OCI-LY7 (cell line): Measurements from ENCODE around the gene SPINK5. TPM values are rescaled to one million over a fixed set of nuclear protein-coding genes. Genes with fewer than 3 reads are reported as not detected.

ENCODE experiments used
- BruUV-seq: library from RNA; stranded (reverse); fragments of 400-500 nt; replicated peaks from 2 replicates; lab custom pipeline; 2021; lab: Mats Ljungman, UMichigan
- CTCF ChIA-PET: fragments of 300-600 bp; sonication (Branson Sonifier 250); formaldehyde crosslinking; loops from one replicate; lab custom pipeline; 2022; ENCODE audit warnings: antibody characterized with exemption; ENCODE audit not compliant: unreplicated experiment; lab: Charles Lee
- POLR2A ChIA-PET: fragments of 300-600 bp; sonication (Branson Sonifier 250); formaldehyde crosslinking; loops from one replicate; lab custom pipeline; 2022; ENCODE audit warnings: antibody characterized with exemption; lab: Charles Lee
- DNase-seq: peaks from one replicate; pipeline ENCODE4 v3.0.0-alpha.2; 2015; ENCODE audit warnings: low spot score
- H2AFZ ChIP-seq: fragments of 200-600 bp; sonication (generic), shearing (Covaris generic); 2 replicates; pipeline ENCODE4 v1.6.1; 2014; ENCODE audit warnings: mild to moderate bottlenecking, antibody characterized with exemption, low read length, moderate library complexity
- H3K27ac ChIP-seq: fragments of 200-600 bp; sonication (generic); 2 replicates; pipeline ENCODE4 v1.5.1; 2014; ENCODE audit warnings: mixed run types, low read depth, mild to moderate bottlenecking, moderate library complexity, low read length, inconsistent platforms; ENCODE audit not compliant: poor library complexity, severe bottlenecking
- H3K36me3 ChIP-seq: fragments of 200-600 bp; sonication (generic); 2 replicates; pipeline ENCODE4 v1.6.1; 2014; ENCODE audit warnings: mild to moderate bottlenecking, antibody characterized with exemption, low read length, moderate library complexity, mixed read lengths; ENCODE audit not compliant: insufficient read depth
- H3K4me1 ChIP-seq: fragments of 200-600 bp; sonication (generic); 2 replicates; pipeline ENCODE4 v1.5.1; 2014; ENCODE audit warnings: mild to moderate bottlenecking, low read length; ENCODE audit not compliant: insufficient read depth, poor library complexity, severe bottlenecking
- H3K4me2 ChIP-seq: fragments of 200-600 bp; sonication (generic); 2 replicates; pipeline ENCODE4 v1.6.1; 2014; ENCODE audit warnings: mild to moderate bottlenecking, low read length
- H3K4me3 ChIP-seq: fragments of 200-600 bp; sonication (generic); 2 replicates; pipeline ENCODE4 v1.5.1; 2014; ENCODE audit warnings: mild to moderate bottlenecking, low read depth, low read length; ENCODE audit not compliant: poor library complexity, severe bottlenecking
- H3K79me2 ChIP-seq: fragments of 200-600 bp; sonication (generic); 2 replicates; pipeline ENCODE4 v1.6.1; 2016; ENCODE audit warnings: low read depth, mild to moderate bottlenecking, low read length, moderate library complexity, mixed read lengths; ENCODE audit not compliant: insufficient read depth
- H3K9me2 ChIP-seq: fragments of 200-600 bp; sonication (generic); 2 replicates; pipeline ENCODE4 v1.6.1; 2016; ENCODE audit warnings: mild to moderate bottlenecking, low read length, mixed read lengths; ENCODE audit not compliant: insufficient read depth
- H3K9me3 ChIP-seq: fragments of 200-600 bp; sonication (generic); 2 replicates; pipeline ENCODE4 v1.6.1; 2014; ENCODE audit warnings: mild to moderate bottlenecking, mixed run types, low read length, mixed read lengths
- H4K20me1 ChIP-seq: fragments of 200-600 bp; sonication (generic); 2 replicates; pipeline ENCODE4 v1.6.1; 2014; ENCODE audit warnings: mild to moderate bottlenecking, antibody characterized with exemption, low read length, moderate library complexity, mixed read lengths; ENCODE audit not compliant: insufficient read depth
- CTCF ChIP-seq: fragments of 200-600 bp; sonication (generic); conservative IDR thresholded peaks from 2 replicates; pipeline ENCODE4 v1.5.1; 2014; ENCODE audit warnings: mild to moderate bottlenecking, antibody characterized with exemption, low read length, moderate library complexity, mixed read lengths
- EZH2phosphoT487 ChIP-seq: fragments of 200-600 bp; sonication (generic); IDR thresholded peaks from 2 replicates; pipeline ENCODE4 v1.6.1; 2018; ENCODE audit warnings: low read depth, borderline replicate concordance, mild to moderate bottlenecking, mixed run types, antibody characterized with exemption, low read length, moderate library complexity, mixed read lengths
- intact Hi-C: fragments of 100-400 bp; cut with micrococcal nuclease; formaldehyde crosslinking; loops from one replicate; pipeline ENCODE4 v1.10.0; 2022; ENCODE audit not compliant: unreplicated experiment
- total RNA-seq, 2 experiments: library from RNA; depleted of rRNA in 1 of 2; stranded (reverse); fragments of >200 nt in 1 of 2; shearing (Covaris generic) in 1 of 2; gene quantifications; 2 replicates each; pipeline ENCODE4 v1.2.3, GENCODE V29; 2014 to 2022

SPINK5 gene
- total RNA-seq, 2 experiments from 2014 or later = not detected

GRCh38 chr5:148145916-148146315 is 82.1 kb downstream of the SPINK5 start:
- no peaks in the 10 kb centered on the region for H3K9me3 ChIP-seq
- POLR2A ChIA-PET = interaction anchor here (1.2 kb wide), 1 partner anchor 10 kb away, joined by 6 read pairs; no protein-coding TSS in a partner anchor
- no peaks in the 10 kb centered on the region for H4K20me1 ChIP-seq
- H3K4me2 ChIP-seq = no peak overlapping the region
- no TSS peak for BruUV-seq
- DNase-seq = no peak
- no peak overlapping the region for H3K27ac ChIP-seq
- H3K9me2 ChIP-seq = no peaks in the 10 kb centered on the region
- TF ChIP-seq CTCF (no peak), EZH2phosphoT487 (no peak)
- intact Hi-C loops = no loop called here
- no peaks in the 10 kb centered on the region for H3K4me1 ChIP-seq
- H2AFZ ChIP-seq = no peak overlapping the region
- CTCF ChIA-PET = no interaction called here
- H3K79me2 ChIP-seq = no peaks in the 10 kb centered on the region
- H3K36me3 ChIP-seq = no peaks in the 10 kb centered on the region
- H3K4me3 ChIP-seq = no peak overlapping the region

GRCh38 chr5:148146487-148146886 is 82.7 kb downstream of the SPINK5 start:
- Histone ChIP-seq H3K9me3 (no peaks in the 10 kb centered on the region), H3K9me2 (no peaks in the 10 kb centered on the region), H3K4me3 (no peak overlapping the region), H3K4me1 (no peaks in the 10 kb centered on the region), H2AFZ (no peak overlapping the region), H3K79me2 (no peaks in the 10 kb centered on the region), H3K27ac (no peak overlapping the region), H4K20me1 (no peaks in the 10 kb centered on the region), H3K4me2 (no peak overlapping the region), H3K36me3 (no peaks in the 10 kb centered on the region)
- no peak for DNase-seq
- TF ChIP-seq EZH2phosphoT487 = no peak
- no peak for TF ChIP-seq CTCF
- BruUV-seq = no TSS peak
- ChIA-PET POLR2A (no interaction called here), CTCF (no interaction called here)
- intact Hi-C loops = no loop called here

- Histone ChIP-seq H3K9me2 (no peaks in the 10 kb centered on the region), H4K20me1 (no peaks in the 10 kb centered on the region), H3K4me1 (no peaks in the 10 kb centered on the region), H2AFZ (no peak overlapping the region), H3K79me2 (no peaks in the 10 kb centered on the region), H3K36me3 (no peaks in the 10 kb centered on the region), H3K4me2 (no peak overlapping the region), H3K4me3 (no peak overlapping the region), H3K9me3 (no peaks in the 10 kb centered on the region), H3K27ac (no peak overlapping the region)
- no TSS peak for BruUV-seq
- TF ChIP-seq EZH2phosphoT487 = no peak
- TF ChIP-seq CTCF = no peak
- ChIA-PET CTCF (no interaction called here), POLR2A (no interaction called here)
- intact Hi-C loops = no loop called here
- DNase-seq = no peak
These were observed 83.6 kb downstream of the SPINK5 start for GRCh38 chr5:148147415-148147814.
